T-helper 1 cell treated with Interleukin-12 subunit alpha and Interleukin-12 subunit beta and Interleukin-4 antibody, amounts not matched to agents 30 μg/mL and 1 μg/mL, for 36 hours (primary cell): ENCODE results near the gene CFAP73.
"Not testable (repeated sequence)": the region's sequence is repeated elsewhere in the genome, so short reads cannot be mapped to it uniquely, and the experiment has no call there.

Experiments
- H3K27ac Mint-ChIP-seq: one replicate; pipeline ENCODE4 v1.8.0; 2021; ENCODE audit warnings: mild to moderate bottlenecking, mixed read lengths
- H3K27me3 Mint-ChIP-seq: one replicate; pipeline ENCODE4 v1.8.0; 2021; ENCODE audit warnings: low read depth, mixed read lengths
- H3K36me3 Mint-ChIP-seq: one replicate; pipeline ENCODE4 v1.8.0; 2021; ENCODE audit warnings: low read depth, mixed read lengths
- H3K4me1 Mint-ChIP-seq: one replicate; pipeline ENCODE4 v1.8.0; 2021; ENCODE audit warnings: low read depth, mixed read lengths
- H3K4me3 Mint-ChIP-seq: one replicate; pipeline ENCODE4 v1.8.0; 2021; ENCODE audit warnings: mild to moderate bottlenecking, moderate library complexity, mixed read lengths
- H3K9me3 Mint-ChIP-seq: one replicate; pipeline ENCODE4 v1.8.0; 2021; ENCODE audit warnings: mixed read lengths

CFAP73 gene

GRCh38 chr12:113133036-113133435, 16.5 kb upstream of the CFAP73 start:
- Mint-ChIP-seq H3K36me3 (no peaks in the 10 kb centered on the region), H3K27me3 (peaks cover 5% of the 10 kb centered on the region), H3K4me3 (no peak overlapping the region), H3K27ac (no peak overlapping the region), H3K4me1 (peaks cover 11% of the 10 kb centered on the region), H3K9me3 (no peaks in the 10 kb centered on the region)

DNA sequence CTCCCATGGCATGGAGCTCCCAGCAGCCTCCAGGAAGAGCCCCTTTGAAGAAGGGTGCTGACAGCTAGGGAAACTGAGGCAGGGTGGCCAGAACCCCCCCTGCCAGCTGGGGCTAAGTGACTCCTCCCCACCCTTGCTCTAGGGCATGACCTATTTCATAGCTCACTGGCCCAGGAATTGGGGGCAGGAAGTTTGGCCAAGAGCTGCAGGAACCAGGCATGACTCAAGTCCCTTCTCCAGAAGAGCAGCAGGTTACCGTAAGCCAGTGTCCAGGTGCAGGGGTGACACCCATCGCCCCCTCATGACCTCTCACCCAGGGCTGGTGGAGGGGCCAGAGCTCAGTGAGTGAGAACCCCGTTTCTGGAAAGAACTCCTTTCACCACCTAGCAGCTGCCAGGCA, 15.9 kb upstream of the CFAP73 start:
- Mint-ChIP-seq H3K27ac (no peak overlapping the region), H3K36me3 (no peaks in the 10 kb centered on the region), H3K9me3 (no peaks in the 10 kb centered on the region), H3K4me3 (no peak overlapping the region), H3K27me3 (peaks cover 5% of the 10 kb centered on the region), H3K4me1 (peaks cover 11% of the 10 kb centered on the region)

- Mint-ChIP-seq H3K36me3 (no peaks in the 10 kb centered on the region), H3K4me3 (no peak overlapping the region), H3K27ac (no peak overlapping the region), H3K9me3 (no peaks in the 10 kb centered on the region), H3K27me3 (peaks cover 5% of the 10 kb centered on the region), H3K4me1 (peaks cover 11% of the 10 kb centered on the region)
Observed at GRCh38 chr12:113134071-113134470, 15.5 kb upstream of the CFAP73 start.

- H3K4me3 Mint-ChIP-seq, result no peak overlapping the region
Observed at GRCh38 chr12:113134521-113134951, 15.0 kb upstream of the CFAP73 start.

DNA sequence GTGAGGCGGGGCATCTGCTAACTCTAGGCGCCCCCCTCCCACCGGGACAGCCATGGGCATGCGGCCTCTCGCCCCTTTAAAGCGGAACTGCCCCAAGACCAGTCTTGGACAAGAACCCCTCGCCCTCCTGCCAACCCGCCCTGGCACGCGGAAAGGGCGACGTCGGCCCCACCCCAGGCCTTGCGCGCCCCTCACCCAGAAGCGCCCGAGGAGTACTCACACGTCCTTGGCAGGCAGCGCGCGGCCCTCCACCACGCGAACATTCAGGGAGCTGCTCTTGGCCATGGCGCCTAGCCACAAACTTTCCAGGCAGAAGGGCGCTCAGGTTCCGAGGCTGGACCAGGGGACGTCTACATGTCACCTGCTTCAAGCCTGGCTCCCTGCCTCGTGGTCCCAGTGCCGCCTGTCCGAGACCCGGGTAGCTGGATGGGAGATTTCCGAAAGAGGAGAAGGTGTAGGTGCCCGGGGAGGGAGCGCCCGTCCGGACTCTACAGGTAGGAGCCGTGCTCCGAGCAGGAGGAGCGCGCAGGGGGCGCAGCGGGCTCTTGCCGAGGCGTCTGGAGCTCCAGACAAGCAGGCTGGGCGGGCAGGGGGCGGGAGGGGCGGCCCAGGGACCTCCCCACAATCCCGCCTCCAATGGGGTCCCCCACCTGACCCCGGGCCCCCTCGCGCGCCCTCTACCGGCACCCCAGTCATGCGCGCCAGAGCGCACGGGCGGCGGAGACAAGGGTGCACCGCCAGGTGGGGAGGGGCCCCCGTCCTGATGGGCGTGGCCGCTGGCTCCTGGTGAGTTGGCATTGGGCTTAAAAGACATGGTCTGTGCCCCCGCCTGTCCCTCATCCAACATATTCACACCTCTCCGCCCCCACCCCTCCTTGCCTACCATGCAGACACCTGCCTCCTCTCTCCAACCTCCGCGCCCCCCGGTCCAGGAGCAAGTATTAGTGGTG, 14.1 kb upstream of the CFAP73 start, which contains the start of gene RASAL1:
Gene RASAL1, minus strand, starts transcription at position 584 of the 950 bp plus-strand sequence. Its CDS starts 299 bp downstream, at position 285.
- peak within 1 kb of the TSS; percentile 68 for H3K4me3 Mint-ChIP-seq
- peaks cover 11% of the 10 kb centered on the region for H3K4me1 Mint-ChIP-seq
- H3K36me3 Mint-ChIP-seq, result no peaks in the 10 kb centered on the region
- peak within 1 kb of the TSS; percentile 36 for H3K27ac Mint-ChIP-seq
- peaks cover 5% of the 10 kb centered on the region for H3K27me3 Mint-ChIP-seq
- H3K9me3 Mint-ChIP-seq, result no peaks in the 10 kb centered on the region

More at GRCh38 chr12:113134521-113134951, 15.0 kb upstream of the CFAP73 start:
- Mint-ChIP-seq H3K4me1 (peaks cover 11% of the 10 kb centered on the region), H3K9me3 (no peaks in the 10 kb centered on the region), H3K36me3 (no peaks in the 10 kb centered on the region), H3K27me3 (peaks cover 5% of the 10 kb centered on the region), H3K27ac (no peak overlapping the region)

GRCh38 chr12:113136128-113136989, 13.2 kb upstream of the CFAP73 start:
- Mint-ChIP-seq H3K36me3 (no peaks in the 10 kb centered on the region), H3K27me3 (peaks cover 5% of the 10 kb centered on the region), H3K4me3 (peak overlapping the region; percentile 68), H3K4me1 (peaks cover 11% of the 10 kb centered on the region), H3K9me3 (no peaks in the 10 kb centered on the region), H3K27ac (no peak overlapping the region)

DNA sequence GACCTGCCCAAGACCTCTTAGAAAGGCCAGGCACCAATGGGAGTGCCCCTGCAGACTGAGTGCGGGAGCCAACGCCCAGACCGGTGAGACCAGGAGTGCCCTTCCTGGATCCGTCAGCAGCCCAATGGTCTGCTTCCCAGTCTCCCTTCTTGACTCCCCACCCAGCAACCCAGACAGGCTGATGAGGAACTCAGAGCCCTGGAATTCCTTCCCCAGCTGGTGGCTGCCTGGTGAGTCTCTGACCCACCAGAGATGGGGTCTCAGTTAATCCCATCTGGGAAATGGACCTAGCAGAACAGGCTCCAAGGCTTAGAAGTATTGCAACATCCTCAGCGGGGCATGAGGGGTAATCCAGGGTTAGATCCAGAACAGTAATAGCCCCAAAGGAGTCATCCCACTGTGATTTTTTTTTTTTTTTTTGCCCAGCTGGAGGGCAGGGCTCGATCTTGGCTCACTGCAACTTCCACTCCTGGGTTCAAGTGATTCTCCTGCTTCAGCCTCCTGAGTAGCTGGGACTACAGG, 12.5 kb upstream of the CFAP73 start:
- Mint-ChIP-seq H3K36me3 (no peaks in the 10 kb centered on the region), H3K9me3 (no peaks in the 10 kb centered on the region), H3K27ac (no peak overlapping the region), H3K27me3 (peaks cover 5% of the 10 kb centered on the region), H3K4me1 (peaks cover 11% of the 10 kb centered on the region), H3K4me3 (no peak overlapping the region)

DNA sequence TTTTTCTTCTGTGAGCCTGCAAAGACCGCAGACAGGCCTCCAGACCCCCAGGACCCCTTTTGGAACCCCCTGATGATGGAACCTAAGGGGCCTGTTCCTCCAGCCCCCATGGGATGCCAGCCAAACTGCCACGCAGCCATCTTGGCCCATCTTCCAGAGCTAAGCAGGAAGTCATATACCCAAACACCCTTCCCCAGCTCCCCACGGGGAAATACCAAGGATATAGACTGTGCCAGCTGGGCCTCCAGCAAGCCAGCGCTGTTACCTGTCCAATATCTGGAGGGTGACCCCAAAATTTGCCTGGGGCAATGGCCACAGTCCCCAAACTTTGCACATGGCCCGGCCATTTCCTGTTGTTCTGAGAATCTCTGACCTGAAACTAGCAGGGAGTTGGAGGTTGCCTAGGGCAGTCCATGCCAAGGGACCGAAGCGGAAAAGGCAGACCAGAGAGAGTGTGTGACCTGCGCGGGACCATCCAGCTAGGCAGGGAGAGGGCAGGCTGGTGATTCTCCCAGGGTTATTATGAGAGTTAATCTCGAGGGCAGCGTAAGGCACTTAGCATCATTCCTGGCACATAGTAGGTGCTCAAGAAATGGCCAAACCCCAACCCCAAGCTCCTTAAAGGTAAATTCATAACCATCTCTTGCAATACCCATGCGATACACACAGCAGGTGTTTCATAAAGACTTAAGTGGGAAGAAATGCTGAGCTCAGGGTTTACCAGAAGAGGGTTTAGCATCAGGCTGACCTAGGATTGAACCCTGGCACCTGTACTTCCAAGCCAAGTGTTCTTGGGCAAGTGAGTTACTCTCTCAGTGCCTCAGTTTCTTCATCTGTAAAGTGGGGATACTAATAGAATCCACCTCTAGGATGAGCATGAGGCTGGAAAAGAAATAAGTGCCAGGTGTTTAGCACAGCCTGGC, 11.4 kb upstream of the CFAP73 start:
- peaks cover 5% of the 10 kb centered on the region for H3K27me3 Mint-ChIP-seq
- H3K9me3 Mint-ChIP-seq, result no peaks in the 10 kb centered on the region
- no peak overlapping the region for H3K27ac Mint-ChIP-seq
- no peak overlapping the region for H3K4me3 Mint-ChIP-seq
- H3K36me3 Mint-ChIP-seq, result no peaks in the 10 kb centered on the region
- peaks cover 11% of the 10 kb centered on the region for H3K4me1 Mint-ChIP-seq

GRCh38 chr12:113138826-113139225, 10.7 kb upstream of the CFAP73 start:
- Mint-ChIP-seq H3K36me3 (no peaks in the 10 kb centered on the region), H3K27ac (no peak overlapping the region)

DNA sequence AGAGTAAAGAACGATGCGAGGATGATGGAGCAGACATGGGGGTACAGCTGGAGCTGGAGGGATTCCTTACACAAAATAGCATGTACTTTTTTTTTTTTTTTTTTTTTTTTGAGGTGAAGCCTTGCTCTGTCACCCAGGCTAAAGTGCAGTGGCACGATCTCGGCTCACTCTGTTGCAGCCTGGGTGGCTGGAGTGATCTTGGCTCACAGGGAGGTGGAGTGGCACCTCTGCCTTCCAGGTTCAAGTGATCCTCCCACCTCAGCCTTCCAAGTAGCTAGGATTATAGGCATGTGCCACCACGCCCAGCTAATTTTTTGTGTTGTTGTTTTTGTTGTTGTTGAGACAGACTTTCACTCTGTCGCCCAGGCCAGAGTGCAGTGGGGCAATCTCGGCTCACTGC, 8.8 kb upstream of the CFAP73 start:
- no peak overlapping the region for H3K27ac Mint-ChIP-seq
- H3K27me3 Mint-ChIP-seq, result peaks cover 5% of the 10 kb centered on the region
- H3K36me3 Mint-ChIP-seq, result no peaks in the 10 kb centered on the region
- H3K4me3 Mint-ChIP-seq, result no peak overlapping the region
- no peaks in the 10 kb centered on the region for H3K9me3 Mint-ChIP-seq
- peaks cover 11% of the 10 kb centered on the region for H3K4me1 Mint-ChIP-seq

More at GRCh38 chr12:113138826-113139225, 10.7 kb upstream of the CFAP73 start:
- Mint-ChIP-seq H3K4me3 (no peak overlapping the region), H3K27me3 (peaks cover 5% of the 10 kb centered on the region), H3K9me3 (no peaks in the 10 kb centered on the region), H3K4me1 (peaks cover 11% of the 10 kb centered on the region)

- H3K4me1 Mint-ChIP-seq, H3K27me3 Mint-ChIP-seq, H3K36me3 Mint-ChIP-seq, H3K4me3 Mint-ChIP-seq, H3K9me3 Mint-ChIP-seq, H3K27ac Mint-ChIP-seq: not testable (repeated sequence)
Observed at GRCh38 chr12:113141716-113142115, 7.8 kb upstream of the CFAP73 start.

DNA sequence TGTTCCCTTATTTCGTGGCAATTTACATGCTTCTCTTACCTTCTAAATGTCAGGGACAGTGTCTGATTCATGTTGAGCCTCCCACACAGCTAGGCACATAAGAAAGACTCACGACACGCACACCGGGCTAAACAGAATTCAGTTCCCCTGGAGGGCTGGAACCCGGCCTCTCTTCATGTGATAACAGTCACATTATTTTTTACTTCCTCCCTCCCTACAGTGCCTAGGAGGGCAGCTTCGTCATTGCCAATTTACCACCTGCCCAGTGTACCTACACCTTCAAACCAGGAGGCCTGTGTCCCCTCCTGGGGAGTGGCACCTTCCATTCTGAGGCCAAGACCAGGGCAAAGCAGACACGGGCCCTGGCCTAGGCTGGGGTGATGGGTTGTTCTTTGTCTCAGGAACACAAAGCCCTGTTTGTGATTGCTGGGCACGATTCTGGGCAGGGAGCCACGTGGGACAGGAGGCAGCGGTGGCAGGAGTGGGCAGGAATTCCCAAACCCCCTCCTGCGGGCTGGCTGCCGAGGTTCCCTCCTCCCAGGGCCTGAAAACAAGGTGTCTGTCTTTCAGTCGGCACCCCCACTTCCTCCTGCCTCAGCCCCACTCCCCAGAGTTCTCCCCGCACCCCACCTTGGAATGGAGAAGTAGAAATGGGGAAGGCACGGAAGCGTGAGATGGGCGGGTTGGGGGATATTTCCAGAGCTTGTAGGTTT, 7.2 kb upstream of the CFAP73 start:
- H3K27me3 Mint-ChIP-seq, result peaks cover 2% of the 10 kb centered on the region
- no peaks in the 10 kb centered on the region for H3K9me3 Mint-ChIP-seq
- H3K4me1 Mint-ChIP-seq, result no peaks in the 10 kb centered on the region
- H3K4me3 Mint-ChIP-seq, result no peak overlapping the region
- no peak overlapping the region for H3K27ac Mint-ChIP-seq
- no peaks in the 10 kb centered on the region for H3K36me3 Mint-ChIP-seq

GRCh38 chr12:113142886-113143332, 6.6 kb upstream of the CFAP73 start:
- Mint-ChIP-seq H3K9me3 (no peaks in the 10 kb centered on the region), H3K4me3 (no peak overlapping the region), H3K27me3 (peaks cover 5% of the 10 kb centered on the region), H3K4me1 (no peaks in the 10 kb centered on the region), H3K36me3 (no peaks in the 10 kb centered on the region), H3K27ac (no peak overlapping the region)
